GM12878 (cell line): Measurements from ENCODE around the gene BMI1. TPM values are rescaled to one million over a fixed set of nuclear protein-coding genes. Genes with fewer than 3 reads are reported as not detected.

Source experiments
- ATAC-seq: fragments of 200-7000 bp; cut with Tn5 transposase; 3 replicates; pipeline ENCODE4 v1.9.1; 2020; ENCODE audit warnings: mild to moderate bottlenecking, moderate library complexity
- BruUV-seq: library from RNA; stranded (reverse); fragments of 400-500 nt; replicated peaks from 2 replicates; lab custom pipeline; 2021; lab: Mats Ljungman, UMichigan
- CTCF ChIA-PET: fragments of 300-600 bp; sonication (Branson Sonifier 250); formaldehyde crosslinking; extraction: SDS; loops from one replicate; lab custom pipeline; 2021; ENCODE audit warnings: inconsistent platforms; lab: Yijun Ruan, JAX
- POLR2A ChIA-PET: fragments of 350-600 bp; formaldehyde crosslinking; extraction: SDS; loops from one replicate; lab custom pipeline; 2021; ENCODE audit warnings: inconsistent platforms; lab: Charles Lee
- RAD21 ChIA-PET: fragments of 300-600 bp; sonication (Branson Sonifier 250); formaldehyde crosslinking; loops from one replicate; lab custom pipeline; 2023; ENCODE audit warnings: antibody characterized with exemption; ENCODE audit not compliant: unreplicated experiment; lab: Charles Lee
- SMC1A ChIA-PET: fragments of 300-600 bp; sonication (Branson Sonifier 250); formaldehyde crosslinking; loops from one replicate; lab custom pipeline; 2023; ENCODE audit not compliant: unreplicated experiment, uncharacterized antibody; lab: Charles Lee
- DNase-seq: peaks from one replicate; pipeline ENCODE4 v3.0.0-alpha.2; 2011; ENCODE audit warnings: low read depth, low spot score
- FAIRE-seq: peaks from 3 replicates; lab custom pipeline; 2011; peaks lifted over from hg19 to GRCh38; lab: Jason Lieb, UNC
- H2AFZ ChIP-seq: 2 replicates; pipeline ENCODE4 v1.6.0; 2011; ENCODE audit warnings: low read depth, low read length, control low read depth; ENCODE audit not compliant: control insufficient read depth
- H3K27ac ChIP-seq: 2 replicates; pipeline ENCODE4 v1.5.1; 2011; ENCODE audit warnings: control low read depth; ENCODE audit not compliant: control insufficient read depth, insufficient read depth
- H3K27me3 ChIP-seq, 2 experiments: replicated peaks in 1 of 2; 2 replicates each; pipeline versions ENCODE4 v1.6.0 to v1.6.1; 2011; ENCODE audit warnings: low read length in 1 of 2; ENCODE audit not compliant: control insufficient read depth in 2 of 2, insufficient read depth in 2 of 2
- H3K36me3 ChIP-seq, 2 experiments: 2 replicates each; pipeline ENCODE4 v1.5.1; 2011; ENCODE audit warnings: low read length in 1 of 2; ENCODE audit not compliant: control insufficient read depth in 2 of 2, insufficient read depth in 2 of 2
- H3K4me1 ChIP-seq: 2 replicates; pipeline ENCODE4 v1.6.1; 2011; ENCODE audit warnings: mild to moderate bottlenecking, low read length, moderate library complexity, mixed read lengths; ENCODE audit not compliant: control insufficient read depth, insufficient read depth
- H3K4me2 ChIP-seq: 2 replicates; pipeline ENCODE4 v1.6.0; 2011; ENCODE audit warnings: control low read depth; ENCODE audit not compliant: control insufficient read depth, insufficient read depth
- H3K4me3 ChIP-seq: fragments of 200-600 bp; sonication (generic); 2 replicates; pipeline ENCODE4 v1.5.1; 2016
- H3K79me2 ChIP-seq: 2 replicates; pipeline ENCODE4 v1.6.0; 2011; ENCODE audit warnings: low read length; ENCODE audit not compliant: control insufficient read depth, insufficient read depth
- H3K9ac ChIP-seq: 2 replicates; pipeline ENCODE4 v1.8.0; 2011; ENCODE audit warnings: low read length, control low read depth, mixed read lengths; ENCODE audit not compliant: control insufficient read depth, insufficient read depth
- H3K9me3 ChIP-seq: replicated peaks from 3 replicates; pipeline ENCODE4 v1.5.1; 2011; ENCODE audit warnings: mild to moderate bottlenecking, low read length; ENCODE audit not compliant: control insufficient read depth, insufficient read depth
- H4K20me1 ChIP-seq: 2 replicates; pipeline ENCODE4 v1.6.0; 2011; ENCODE audit not compliant: control insufficient read depth, insufficient read depth
- ATF3 ChIP-seq: IDR thresholded peaks from 2 replicates; pipeline ENCODE4 v1.6.1; 2011; ENCODE audit warnings: low read depth, mild to moderate bottlenecking, low read length, moderate library complexity, borderline replicate concordance; ENCODE audit errors: extremely low read depth
- BCL3 ChIP-seq: IDR thresholded peaks from 2 replicates; pipeline ENCODE4 v1.6.1; 2011; ENCODE audit warnings: borderline replicate concordance, low read depth, mild to moderate bottlenecking, moderate library complexity, low read length; ENCODE audit not compliant: insufficient read depth, poor library complexity, severe bottlenecking
- BRCA1 ChIP-seq: IDR thresholded peaks from 2 replicates; pipeline ENCODE4 v1.6.1; 2011; ENCODE audit warnings: low read depth, low read length, improper control_type of control experiment
- CBX3 ChIP-seq: fragments of 200-600 bp; sonication (generic); IDR thresholded peaks from 2 replicates; pipeline ENCODE4 v1.6.1; 2016; ENCODE audit warnings: low read depth, borderline replicate concordance
- CHD2 ChIP-seq: IDR thresholded peaks from 2 replicates; pipeline ENCODE4 v1.6.1; 2011; ENCODE audit warnings: low read depth, low read length, improper control_type of control experiment, borderline replicate concordance
- CHD4 ChIP-seq: fragments of 200-600 bp; sonication (generic); IDR thresholded peaks from 2 replicates; pipeline ENCODE4 v1.6.1; 2016; ENCODE audit warnings: mild to moderate bottlenecking
- CREB1 ChIP-seq: IDR thresholded peaks from 2 replicates; pipeline ENCODE4 v1.6.1; 2012; ENCODE audit warnings: low read depth, mild to moderate bottlenecking, inconsistent platforms
- EZH2 ChIP-seq: IDR thresholded peaks from 2 replicates; pipeline ENCODE4 v1.6.1; 2012; ENCODE audit warnings: low read depth, mild to moderate bottlenecking, control low read depth, inconsistent platforms, low read length, borderline replicate concordance; ENCODE audit not compliant: control insufficient read depth
- GABPA ChIP-seq: IDR thresholded peaks from 2 replicates; pipeline ENCODE4 v1.6.1; 2014; ENCODE audit warnings: antibody characterized with exemption, low read depth, mild to moderate bottlenecking, inconsistent platforms
- HDAC6 ChIP-seq: fragments of 200-600 bp; sonication (generic); IDR thresholded peaks from one replicate; pipeline ENCODE4 v1.8.0; 2017; ENCODE audit warnings: antibody characterized with exemption; ENCODE audit not compliant: unreplicated experiment
- KAT2A ChIP-seq: conservative IDR thresholded peaks from 2 replicates; pipeline ENCODE4 v1.6.1; 2011; ENCODE audit warnings: low read depth, low read length; ENCODE audit not compliant: control insufficient read depth
- NBN ChIP-seq: fragments of 450-650 bp; IDR thresholded peaks from 2 replicates; pipeline ENCODE4 v1.6.1; 2016
- PKNOX1 ChIP-seq: fragments of 450-650 bp; IDR thresholded peaks from 2 replicates; pipeline ENCODE4 v1.6.1; 2016; ENCODE audit warnings: mild to moderate bottlenecking
- SMARCA5 ChIP-seq: fragments of 450-650 bp; IDR thresholded peaks from 2 replicates; pipeline ENCODE4 v1.6.1; 2017; ENCODE audit warnings: mild to moderate bottlenecking
- WGBS: methylation state at CpG from one replicate; pipeline ENCODE4 v1.1.6; 2016; ENCODE audit warnings: low lambda C conversion rate; ENCODE audit not compliant: insufficient replicate concordance, insufficient coverage; ENCODE audit errors: missing lambda C conversion rate; 5-methylcytosine and 5-hydroxymethylcytosine counted together
- in situ Hi-C: fragments of 300-500 bp; cut with MboI; formaldehyde crosslinking; loops from 9 replicates; pipeline ENCODE4 v1.14.3; 2018; ENCODE audit warnings: mixed read lengths
- intact Hi-C: fragments of 100-400 bp; cut with micrococcal nuclease; formaldehyde crosslinking; loops from one replicate; pipeline ENCODE4 v1.14.2; 2022; ENCODE audit not compliant: unreplicated experiment
- polyA plus RNA-seq, 11 experiments: library from polyadenylated mRNA; depleted of rRNA in 4 of 11; unstranded in 6 of 11; stranded (reverse) in 5 of 11; fragments of >200 nt; fragmentation: Nextera tagmentation in 4 of 11; fragmentation: Illumina TruSeq in 1 of 11; extraction: Ambion mirVana in 4 of 11; extraction: Trizol in 1 of 11; gene quantifications; 1 replicate in 1 of 11; 2 replicates in 10 of 11; pipeline versions ENCODE4 v1.2.1 to v1.2.3, GENCODE V29; 2011 to 2016; ENCODE audit warnings: inconsistent platforms in 2 of 11, missing spikeins in 2 of 11, low read depth in 1 of 11
- total RNA-seq, 4 experiments: library from RNA; depleted of rRNA in 3 of 4; stranded (reverse); fragments of >200 nt in 3 of 4; fragmentation: Illumina TruSeq in 1 of 4; extraction: Trizol in 1 of 4; gene quantifications; 2 replicates each; pipeline versions ENCODE4 v1.2.1 to v1.2.3, GENCODE V29; 2013 to 2021

BMI1 gene
- total and polyA plus RNA-seq, 10 of the 15 experiments (the other 5 are each of a cell fraction or from before 2014, with no cell fraction given) = 8.0 to 49.7 (median 25.8) TPM

- TF ChIP-seq CBX3 (no peak), KAT2A (no peak), ATF3 (no peak), CREB1 (no peak), BRCA1 (no peak), NBN (no peak), EZH2 (no peak), GABPA (no peak), HDAC6 (no peak), BCL3 (no peak), SMARCA5 (no peak), CHD4 (no peak), CHD2 (no peak), PKNOX1 (no peak)
- no TSS peak for BruUV-seq
- H3K36me3 ChIP-seq = no peaks in the 10 kb centered on the region
- no peak overlapping the region for H3K4me3 ChIP-seq
- no peaks in the 10 kb centered on the region for H3K4me1 ChIP-seq
- H3K4me2 ChIP-seq = no peak overlapping the region
- H4K20me1 ChIP-seq = no peaks in the 10 kb centered on the region
- ATAC-seq (no peak), FAIRE-seq (no peak), DNase-seq (no peak)
- H3K79me2 ChIP-seq = no peaks in the 10 kb centered on the region
- ChIA-PET CTCF (no interaction called here), RAD21 (no interaction called here), POLR2A (interaction anchor here (0.7 kb wide), 1 partner anchor 14 kb away, joined by 5 read pairs; no protein-coding TSS in a partner anchor), SMC1A (no interaction called here)
- intact Hi-C loops = no loop called here
- no peak overlapping the region for H3K9ac ChIP-seq
- no peak overlapping the region for H3K27ac ChIP-seq
- no peaks in the 10 kb centered on the region for H3K9me3 ChIP-seq
- H3K27me3 ChIP-seq = no peaks in the 10 kb centered on the region
- H2AFZ ChIP-seq = no peak overlapping the region
- 84% methylated on average over 3 of the region's 3 CpGs for WGBS
- in situ Hi-C loops = no loop called here
These were observed 27.0 kb upstream of the BMI1 start for GRCh38 chr10:22293747-22294404.
